GM19324 (cell line): ENCODE measurements around the gene PGK1.
"Not testable (repeated sequence)": the region's sequence is repeated elsewhere in the genome, so short reads cannot be mapped to it uniquely, and the experiment has no call there.

Experiments used
- ATAC-seq: cut with Tn5 transposase; IDR thresholded peaks from one replicate; pipeline ENCODE4 v1.9.1; 2021; ENCODE audit warnings: mild to moderate bottlenecking, moderate library complexity; ENCODE audit not compliant: unreplicated experiment, low FRiP score

Gene PGK1

GRCh38 chrX:78111140-78111931 lies 7.3 kb downstream of the PGK1 start:
- ATAC-seq: no peak

- no peak for ATAC-seq
Observed at GRCh38 chrX:78116365-78116764, 12.3 kb downstream of the PGK1 start.

DNA sequence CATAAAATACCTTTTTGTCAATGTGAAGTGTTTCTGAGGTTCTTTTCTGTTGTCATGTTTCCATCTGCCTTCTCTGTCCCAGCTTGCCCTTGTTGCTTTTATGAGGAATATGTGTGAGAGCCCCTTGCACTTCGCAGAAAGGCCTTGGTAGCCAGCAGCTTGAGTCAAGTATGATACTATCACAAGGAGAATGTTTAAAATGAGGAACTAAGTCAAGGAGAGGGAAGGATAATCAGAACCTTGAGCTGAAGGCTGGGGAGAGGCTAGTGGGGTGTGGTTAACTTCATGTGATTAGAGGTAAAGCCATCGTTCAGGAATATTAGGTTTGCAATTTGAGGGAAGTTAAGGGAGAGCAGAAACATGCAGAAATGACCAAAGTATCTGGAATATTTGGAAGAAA lies 12.7 kb downstream of the PGK1 start:
- no peak for ATAC-seq

DNA sequence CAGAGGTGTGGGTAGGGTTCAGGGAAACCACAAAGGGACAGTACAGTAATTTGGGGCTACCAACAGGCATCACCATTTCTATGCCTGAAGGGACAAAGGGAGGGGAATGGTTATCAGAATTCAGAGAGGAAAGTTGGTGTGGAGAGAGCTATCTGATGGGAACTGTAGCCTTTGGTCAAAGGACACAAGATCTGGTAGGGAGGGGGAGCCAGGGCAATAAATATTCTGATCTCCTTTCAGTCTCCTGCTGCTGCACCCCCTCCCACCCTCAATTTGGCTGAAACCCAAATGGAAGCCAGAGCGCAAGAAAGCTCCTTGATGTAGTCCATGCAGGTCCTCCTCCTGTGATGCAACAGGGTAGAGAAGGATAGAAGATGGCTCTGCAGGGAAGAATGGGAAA lies 14.6 kb downstream of the PGK1 start:
- no peak for ATAC-seq

DNA sequence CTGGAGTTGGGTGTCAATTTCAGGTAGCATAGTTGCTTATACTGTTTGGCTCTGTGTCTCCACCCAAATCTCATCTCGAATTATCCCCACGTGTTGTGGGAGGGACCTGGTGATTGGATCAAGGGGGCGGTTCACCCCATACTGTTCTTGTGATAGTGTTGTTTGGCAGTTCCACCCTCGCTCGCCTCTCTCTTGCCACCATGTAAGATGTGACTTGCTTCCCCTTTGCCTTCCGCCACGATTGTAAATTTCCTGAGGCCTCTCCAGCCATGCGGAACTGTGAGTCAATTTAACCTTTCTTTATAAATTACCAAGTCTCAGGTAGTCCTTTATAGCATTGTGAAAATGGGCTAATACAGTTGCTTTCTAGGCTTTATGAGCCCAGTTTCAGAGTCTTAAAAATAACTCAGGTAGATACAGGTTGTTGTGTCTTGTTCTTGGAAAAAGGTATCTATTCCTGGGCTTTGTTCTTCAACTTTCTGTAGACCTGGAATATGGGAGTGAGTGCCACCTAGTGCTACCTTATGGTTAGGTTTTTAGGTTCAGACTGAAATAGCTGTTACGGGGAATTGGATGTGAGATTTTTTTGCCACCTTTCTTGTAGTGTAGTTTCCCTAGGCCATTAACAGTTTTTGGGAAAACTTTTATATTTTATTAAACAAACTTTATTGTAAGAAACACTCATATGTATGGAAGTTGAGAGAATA lies 15.6 kb downstream of the PGK1 start:
- ATAC-seq: no peak

GRCh38 chrX:78123190-78123589 lies 19.1 kb downstream of the PGK1 start:
- ATAC-seq: no peak

- ATAC-seq: no peak
Observed at GRCh38 chrX:78124307-78124706, 20.3 kb downstream of the PGK1 start.

DNA sequence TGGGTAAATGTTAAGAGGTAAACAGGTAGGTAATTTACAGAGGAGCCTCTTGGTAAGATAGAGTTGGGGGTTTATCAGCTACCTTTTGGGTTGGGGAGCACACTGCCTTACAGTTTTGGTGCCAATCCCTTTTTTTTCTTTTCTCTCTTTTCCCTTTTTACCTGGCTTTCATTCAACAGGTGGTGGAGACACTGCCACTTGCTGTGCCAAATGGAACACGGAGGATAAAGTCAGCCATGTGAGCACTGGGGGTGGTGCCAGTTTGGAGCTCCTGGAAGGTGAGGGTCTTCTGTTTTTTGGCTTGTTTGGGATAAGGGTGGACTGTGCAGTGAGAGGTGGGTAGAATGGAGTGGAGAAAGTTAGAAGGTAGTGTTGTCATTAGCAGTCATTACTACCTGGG lies 21.1 kb downstream of the PGK1 start:
- ATAC-seq: no peak

DNA sequence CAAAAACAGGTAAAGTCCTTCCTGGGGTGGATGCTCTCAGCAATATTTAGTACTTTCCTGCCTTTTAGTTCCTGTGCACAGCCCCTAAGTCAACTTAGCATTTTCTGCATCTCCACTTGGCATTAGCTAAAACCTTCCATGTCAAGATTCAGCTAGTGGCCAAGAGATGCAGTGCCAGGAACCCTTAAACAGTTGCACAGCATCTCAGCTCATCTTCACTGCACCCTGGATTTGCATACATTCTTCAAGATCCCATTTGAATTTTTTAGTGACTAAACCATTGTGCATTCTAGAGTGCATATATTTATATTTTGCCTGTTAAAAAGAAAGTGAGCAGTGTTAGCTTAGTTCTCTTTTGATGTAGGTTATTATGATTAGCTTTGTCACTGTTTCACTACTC lies 21.7 kb downstream of the PGK1 start:
- not testable (repeated sequence) for ATAC-seq

- ATAC-seq: no peak
Observed at GRCh38 chrX:78129714-78130113, 25.7 kb downstream of the PGK1 start.

DNA sequence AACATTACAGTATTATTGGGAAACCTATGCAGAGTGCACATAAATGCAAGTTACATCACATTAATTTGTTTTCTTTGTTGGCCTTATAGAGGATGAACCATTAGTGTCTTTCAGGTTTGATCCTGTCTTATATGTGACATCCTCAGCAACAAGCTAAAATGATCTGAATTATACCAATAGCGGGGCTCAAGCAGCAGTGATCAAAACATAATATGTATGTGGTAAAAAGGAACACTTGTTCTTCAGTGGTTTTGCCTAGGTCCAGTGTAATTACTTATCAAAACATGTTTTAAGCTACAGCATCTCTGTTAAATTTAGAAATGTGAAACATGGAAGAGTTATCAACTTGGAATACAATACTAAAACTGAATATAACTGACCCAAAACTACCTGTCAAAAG lies 26.3 kb downstream of the PGK1 start:
- ATAC-seq: no peak

GRCh38 chrX:78131117-78131516 lies 27.1 kb downstream of the PGK1 start:
- ATAC-seq: no peak

- ATAC-seq: no peak
Observed at GRCh38 chrX:78133238-78133960, 29.4 kb downstream of the PGK1 start.

GRCh38 chrX:78139160-78140123 lies 35.4 kb downstream of the PGK1 start, which contains the start of gene TAF9B:
Gene TAF9B (minus strand): TSS chrX:78139650. CDS start chrX:78139611, 39 bp downstream.
- peak; percentile 96 for ATAC-seq

DNA sequence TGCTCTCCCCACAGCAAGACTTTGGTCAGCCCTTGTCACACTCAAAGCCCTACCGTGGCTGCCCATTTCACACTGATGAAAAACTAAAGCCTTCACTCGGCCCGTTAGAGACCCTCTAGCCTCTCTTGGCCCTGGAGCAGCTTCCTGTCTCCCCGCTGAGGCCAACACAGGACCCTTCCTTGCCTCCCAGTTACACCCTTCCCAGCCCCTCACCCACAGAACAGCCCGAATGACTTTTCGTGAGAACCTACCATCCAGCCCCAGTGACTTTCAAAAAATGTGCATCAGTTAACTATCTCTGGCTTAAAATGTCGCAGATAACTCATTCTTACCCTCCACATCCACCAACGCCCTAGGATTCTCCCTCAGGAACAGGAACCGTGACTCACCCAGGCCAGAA lies 36.2 kb downstream of the PGK1 start:
- ATAC-seq: no peak

DNA sequence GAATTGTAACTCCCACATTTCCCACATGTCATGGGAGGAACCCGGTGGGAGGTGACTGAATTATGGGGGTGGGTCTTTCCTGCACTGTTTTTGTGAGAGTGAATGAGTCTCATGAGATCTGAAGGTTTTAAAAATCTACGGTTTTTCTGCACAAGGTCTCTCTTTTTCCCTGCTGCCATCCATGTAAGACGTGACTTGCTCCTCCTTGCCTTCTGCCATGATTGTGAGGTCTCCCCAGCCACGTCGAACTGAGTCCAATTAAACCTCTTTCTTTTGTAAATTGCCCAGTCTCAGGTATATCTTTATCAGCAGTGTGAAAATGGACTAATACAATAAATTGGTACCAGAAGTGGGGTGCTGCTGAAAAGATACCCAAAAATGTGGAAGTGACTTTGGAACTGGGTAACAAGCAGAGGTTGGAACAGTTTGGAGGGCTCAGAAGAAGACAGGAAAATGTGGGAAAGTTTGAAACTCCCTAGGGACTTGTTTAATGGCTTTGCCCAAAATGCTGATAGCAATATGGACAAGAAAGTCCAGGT lies 43.0 kb downstream of the PGK1 start:
- not testable (repeated sequence) for ATAC-seq

- not testable (repeated sequence) for ATAC-seq
Observed at GRCh38 chrX:78157373-78157772, 53.3 kb downstream of the PGK1 start.

DNA sequence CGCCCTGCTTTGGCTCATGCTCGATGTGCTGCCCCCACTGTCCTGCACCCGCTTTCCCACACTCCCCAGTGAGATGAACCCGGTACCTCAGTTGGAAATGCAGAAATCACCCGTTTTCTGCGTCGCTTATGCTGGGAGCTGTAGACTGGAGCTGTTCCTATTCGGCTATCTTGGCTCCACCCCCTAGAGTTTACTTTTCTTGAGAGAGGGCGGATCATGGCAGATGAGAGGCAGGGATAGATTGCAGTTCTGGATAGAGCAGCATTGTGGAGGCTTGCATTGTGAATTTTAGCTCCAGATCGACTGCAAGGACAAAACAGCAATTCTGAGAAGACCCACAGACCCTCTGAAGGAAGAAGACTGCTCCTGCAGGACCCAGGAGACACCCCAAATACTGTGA lies 53.8 kb downstream of the PGK1 start:
- not testable (repeated sequence) for ATAC-seq

DNA sequence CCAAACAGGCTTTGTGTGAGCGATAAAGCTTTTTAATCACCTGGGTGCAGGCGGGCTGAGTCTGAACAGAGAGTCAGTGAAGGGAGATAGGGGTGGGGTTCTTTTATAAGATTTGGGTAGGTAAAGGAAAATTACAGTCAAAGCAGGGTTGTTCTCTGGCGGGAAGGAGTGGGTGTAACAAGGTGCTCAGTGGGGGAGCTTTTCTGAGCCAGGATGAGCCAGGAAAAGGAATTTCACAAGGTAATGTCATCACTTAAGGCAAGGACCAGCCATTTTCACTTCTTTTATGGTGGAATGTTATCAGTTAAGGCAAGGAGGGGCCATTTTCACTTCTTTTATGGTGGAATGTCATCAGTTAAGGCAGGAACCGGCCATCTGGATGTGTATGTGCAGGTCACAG lies 56.7 kb downstream of the PGK1 start:
- ATAC-seq: not testable (repeated sequence)

DNA sequence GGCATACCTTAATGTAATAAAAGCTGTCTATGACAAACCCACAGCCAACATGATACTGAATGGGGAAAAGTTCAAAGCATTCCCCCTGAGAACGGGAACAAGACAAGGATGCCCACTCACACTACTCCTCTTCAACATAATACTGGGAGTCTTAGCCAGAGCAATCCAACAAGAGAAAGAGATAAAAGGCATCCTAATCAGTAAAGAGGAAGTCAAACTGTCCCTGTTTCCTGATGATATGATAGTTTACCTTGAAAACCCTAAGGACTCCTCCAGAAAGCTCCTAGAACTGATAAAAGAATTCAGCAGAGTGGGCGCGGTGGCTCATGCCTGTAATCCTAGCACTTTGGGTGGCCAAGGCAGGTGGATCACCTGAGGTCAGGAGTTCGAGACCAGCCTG lies 59.1 kb downstream of the PGK1 start:
- not testable (repeated sequence) for ATAC-seq
